Body of pancreas (tissue), 4 donors: Measurements from ENCODE around the gene RECQL5. TPM values are rescaled to one million over a fixed set of nuclear protein-coding genes. Genes with fewer than 3 reads are reported as not detected.

ENCODE experiments used
- ATAC-seq: fragments of 150-250 bp; one replicate; pipeline ENCODE4 v1.9.1; 2016
- DNase-seq, 4 donors: peaks; one replicate each; pipeline ENCODE4 v3.0.0-alpha.2; 2019
- H3K27ac ChIP-seq, 4 donors: fragments of 200-600 bp; sonication (generic); 1 replicate in 3 of 4; 2 replicates in 1 of 4; pipeline versions ENCODE4 v1.5.1 to v1.6.1; 2016 to 2019; ENCODE audit warnings: mild to moderate bottlenecking in 1 of 4, mixed read lengths in 1 of 4, moderate library complexity in 1 of 4
- H3K27me3 ChIP-seq, 2 donors: fragments of 200-600 bp; sonication (generic); one replicate each; pipeline ENCODE4 v1.6.0; 2016; ENCODE audit warnings: mild to moderate bottlenecking in 1 of 2
- H3K36me3 ChIP-seq, 2 donors: fragments of 200-600 bp; sonication (generic); replicated peaks in 1 of 2; 2 replicates each; pipeline ENCODE4 v1.5.1; 2016; ENCODE audit warnings: low read depth in 2 of 2; ENCODE audit not compliant: insufficient read depth in 1 of 2
- H3K4me1 ChIP-seq: fragments of 200-600 bp; sonication (generic); one replicate; pipeline ENCODE4 v1.6.0; 2016
- H3K4me3 ChIP-seq, 2 donors: fragments of 200-600 bp; sonication (generic); 1 replicate in 1 of 2; 2 replicates in 1 of 2; pipeline ENCODE4 v1.5.1; 2016 to 2019
- H3K9me3 ChIP-seq, 3 donors: fragments of 200-600 bp; sonication (generic); 1 replicate in 2 of 3; 2 replicates in 1 of 3; pipeline ENCODE4 v1.5.1; 2016
- POLR2A ChIP-seq, 3 donors: fragments of 450-650 bp; IDR thresholded peaks; one replicate each; pipeline ENCODE4 v1.6.1; 2016; ENCODE audit warnings: antibody characterized with exemption in 3 of 3, mild to moderate bottlenecking in 2 of 3
- WGBS, 2 donors: methylation state at CpG; one replicate each; pipeline ENCODE4 v1.1.5; 2017; 5-methylcytosine and 5-hydroxymethylcytosine counted together
- intact Hi-C: fragments of 100-400 bp; cut with DNase I; formaldehyde crosslinking; loops from one replicate; pipeline ENCODE4 v1.15.1; 2023
- total RNA-seq, 2 donors: library from RNA; depleted of rRNA; stranded (reverse); fragments of >200 nt; gene quantifications; one replicate each; pipeline ENCODE4 v1.1.0, GENCODE V29; 2016
- TF ChIP-seq, protein P1 (sequence below), 7 experiments: fragments of 450-650 bp in 4 of 7; fragments of 200-600 bp in 3 of 7; sonication (generic) in 3 of 7; IDR thresholded peaks; one replicate each; pipeline ENCODE4 v1.5.1; 2016 to 2019; ENCODE audit warnings: antibody characterized with exemption in 7 of 7

The RECQL5 gene
- total RNA-seq, 2 donors from 2014 or later = 8.6 to 38.6 TPM

DNA sequence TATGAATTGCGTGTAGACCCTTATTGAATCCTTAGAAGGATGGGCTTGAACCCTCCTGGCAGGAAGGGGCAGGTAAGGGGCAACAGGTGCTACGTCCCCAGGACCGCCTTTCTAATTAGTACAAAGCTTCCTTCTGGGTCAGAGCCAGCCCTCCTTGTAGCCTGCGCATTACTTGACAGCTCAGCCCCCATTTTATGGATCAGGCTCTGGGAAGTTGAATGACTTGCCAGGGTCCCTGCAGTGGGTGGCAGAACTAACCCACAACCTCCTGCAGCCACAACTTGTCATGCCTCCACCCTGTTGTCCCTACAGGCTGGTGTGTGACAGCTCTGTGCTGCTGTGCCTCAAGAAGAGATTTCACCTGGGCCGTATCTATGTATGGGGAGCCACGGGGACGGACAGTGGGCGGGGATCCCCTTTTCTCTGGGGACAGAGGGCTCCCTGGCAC is 76.6 kb downstream of the RECQL5 start:
- Histone ChIP-seq H3K9me3 (no peaks in the 10 kb centered on the region), H3K36me3 (no peaks in the 10 kb centered on the region), H3K4me3 (no peak overlapping the region), H3K4me1 (peaks cover 25% of the 10 kb centered on the region), H3K27me3 (no peaks in the 10 kb centered on the region), H3K27ac (no peak overlapping the region)
- no peak for ATAC-seq
- intact Hi-C loops = loop anchor here (5.0 kb wide), 1 partner anchor 163 kb away; no protein-coding TSS in a partner anchor
- no peak for DNase-seq
- TF ChIP-seq, protein P1, sequence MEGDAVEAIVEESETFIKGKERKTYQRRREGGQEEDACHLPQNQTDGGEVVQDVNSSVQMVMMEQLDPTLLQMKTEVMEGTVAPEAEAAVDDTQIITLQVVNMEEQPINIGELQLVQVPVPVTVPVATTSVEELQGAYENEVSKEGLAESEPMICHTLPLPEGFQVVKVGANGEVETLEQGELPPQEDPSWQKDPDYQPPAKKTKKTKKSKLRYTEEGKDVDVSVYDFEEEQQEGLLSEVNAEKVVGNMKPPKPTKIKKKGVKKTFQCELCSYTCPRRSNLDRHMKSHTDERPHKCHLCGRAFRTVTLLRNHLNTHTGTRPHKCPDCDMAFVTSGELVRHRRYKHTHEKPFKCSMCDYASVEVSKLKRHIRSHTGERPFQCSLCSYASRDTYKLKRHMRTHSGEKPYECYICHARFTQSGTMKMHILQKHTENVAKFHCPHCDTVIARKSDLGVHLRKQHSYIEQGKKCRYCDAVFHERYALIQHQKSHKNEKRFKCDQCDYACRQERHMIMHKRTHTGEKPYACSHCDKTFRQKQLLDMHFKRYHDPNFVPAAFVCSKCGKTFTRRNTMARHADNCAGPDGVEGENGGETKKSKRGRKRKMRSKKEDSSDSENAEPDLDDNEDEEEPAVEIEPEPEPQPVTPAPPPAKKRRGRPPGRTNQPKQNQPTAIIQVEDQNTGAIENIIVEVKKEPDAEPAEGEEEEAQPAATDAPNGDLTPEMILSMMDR (IDR thresholded peaks at IDR 0.05) = no peak
- no peak for TF ChIP-seq POLR2A (IDR thresholded peaks at IDR 0.05)
- 73 to 81% methylated on average over 4 to 8 of the region's 8 CpGs for WGBS, 2 donors

DNA sequence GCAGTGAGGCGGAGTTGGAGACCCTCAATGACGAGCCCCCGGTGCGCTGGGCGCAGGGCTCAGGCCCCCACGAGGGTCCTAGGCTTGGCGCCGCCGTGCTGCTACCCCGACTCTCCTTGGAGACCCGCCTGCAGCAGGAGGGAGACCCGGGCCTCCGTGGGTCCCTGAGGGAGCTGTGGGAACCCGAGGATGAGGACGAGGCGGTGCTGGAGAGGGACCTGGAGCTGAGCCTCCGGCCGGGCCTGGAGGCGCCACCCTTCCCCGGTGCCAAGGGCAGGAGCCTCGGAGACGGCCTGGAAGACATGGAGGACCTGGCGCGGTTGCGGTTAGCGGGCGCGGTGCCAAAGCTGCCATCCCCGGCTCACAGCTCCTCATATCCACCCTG is 77.0 kb downstream of the RECQL5 start:
- no peaks in the 10 kb centered on the region for H3K9me3 ChIP-seq
- DNase-seq (peak in 3 of 4 donors; percentile 31 to 47 (median 40)), ATAC-seq (no peak)
- no peaks in the 10 kb centered on the region for H3K27me3 ChIP-seq
- TF ChIP-seq, protein P1 (IDR thresholded peaks at IDR 0.05) = no peak
- no peak for TF ChIP-seq POLR2A (IDR thresholded peaks at IDR 0.05)
- no peaks in the 10 kb centered on the region for H3K36me3 ChIP-seq
- H3K4me3 ChIP-seq = no peak overlapping the region
- peaks cover 25% of the 10 kb centered on the region for H3K4me1 ChIP-seq
- H3K27ac ChIP-seq = peak overlapping the region in 3 of 4 donors; percentile 19 to 89 (median 75)
- intact Hi-C loops = loop anchor here (5.0 kb wide), 1 partner anchor 163 kb away; no protein-coding TSS in a partner anchor
- 58 to 80% methylated on average over 1 to 23 of the region's 29 CpGs for WGBS, 2 donors

DNA sequence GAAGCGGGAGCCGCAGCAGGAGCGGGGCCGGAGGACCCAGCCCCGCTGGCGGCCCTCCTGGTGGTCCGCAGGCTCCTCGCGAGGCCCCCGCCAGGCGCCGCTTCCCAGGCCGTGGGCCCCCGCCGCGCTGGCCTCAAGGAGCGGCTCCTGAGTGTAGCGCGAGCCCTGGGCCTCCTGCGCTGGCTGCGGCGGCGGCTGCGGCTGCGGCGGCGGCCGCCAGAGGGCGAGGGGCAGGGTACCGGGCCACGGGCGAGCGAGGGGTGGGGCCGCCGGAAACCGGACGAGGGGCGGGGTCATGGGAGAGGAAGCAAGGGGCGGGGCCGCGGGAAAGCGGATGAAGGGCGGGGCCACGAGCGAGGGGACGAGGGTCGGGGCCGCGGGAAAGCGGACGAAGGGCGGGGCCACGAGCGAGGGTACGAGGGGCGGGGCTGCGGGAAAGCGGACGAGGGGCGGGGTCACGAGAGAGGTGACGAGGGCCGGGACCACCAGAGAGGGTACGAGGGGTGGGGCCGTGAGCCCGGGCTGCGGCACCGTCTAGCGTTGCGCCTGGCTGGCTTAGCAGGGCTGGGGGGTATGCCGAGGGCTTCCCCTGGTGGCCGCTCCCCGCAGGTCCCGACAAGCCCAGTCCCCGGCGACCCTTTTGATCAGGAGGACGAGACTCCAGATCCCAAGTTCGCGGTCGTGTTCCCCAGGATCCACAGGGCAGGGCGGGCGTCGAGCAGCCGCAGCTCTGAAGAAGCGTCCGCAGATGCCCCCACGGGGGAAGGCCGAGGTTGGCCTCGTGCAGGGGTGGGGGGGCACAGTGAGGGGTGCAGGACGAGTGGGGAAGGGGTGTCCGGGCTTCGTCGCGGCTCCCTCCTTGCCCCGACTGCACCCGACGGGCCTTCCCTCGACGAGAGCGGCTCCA is 77.7 kb downstream of the RECQL5 start:
- intact Hi-C loops = no loop called here
- peaks cover 25% of the 10 kb centered on the region for H3K4me1 ChIP-seq
- peak overlapping the region; percentile 75 to 92 (median 82) for H3K27ac ChIP-seq
- H3K9me3 ChIP-seq = no peaks in the 10 kb centered on the region
- peak overlapping the region; percentile 38 to 44 for H3K4me3 ChIP-seq
- H3K36me3 ChIP-seq = no peaks in the 10 kb centered on the region
- ATAC-seq (peak; percentile 94), DNase-seq (peak; percentile 94 to 98 (median 97))
- 2 to 7% methylated on average over 11 to 90 of the region's 100 CpGs for WGBS, 2 donors
- TF ChIP-seq POLR2A (IDR thresholded peaks at IDR 0.05) = peak in 1 of 3 donors; percentile 32
- TF ChIP-seq, protein P1 (IDR thresholded peaks at IDR 0.05) = peak; percentile 32 to 95 (median 86)
- H3K27me3 ChIP-seq = no peaks in the 10 kb centered on the region

DNA sequence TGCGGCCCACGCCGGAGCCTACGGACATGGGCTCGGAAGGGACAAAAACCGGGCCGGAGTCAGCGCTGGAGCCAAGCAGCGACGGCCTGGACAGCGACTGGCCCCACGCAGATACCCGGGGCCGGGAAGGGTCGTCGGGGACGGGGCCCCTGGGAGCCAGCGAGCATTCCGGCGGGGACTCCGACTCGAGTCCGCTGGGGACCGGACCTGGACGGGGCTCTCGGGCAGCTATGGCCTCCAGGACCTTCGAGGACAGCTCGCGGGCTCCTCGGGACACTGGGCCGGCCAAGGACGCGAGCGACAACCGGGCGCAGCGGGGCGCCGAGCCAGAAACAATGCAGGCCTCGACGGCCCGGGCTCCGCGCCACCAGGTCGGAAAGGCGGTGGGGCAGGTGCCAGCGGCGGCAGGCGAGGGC is 78.3 kb downstream of the RECQL5 start:
- peak; percentile 73 for ATAC-seq
- H3K27me3 ChIP-seq = no peaks in the 10 kb centered on the region
- no peaks in the 10 kb centered on the region for H3K36me3 ChIP-seq
- intact Hi-C loops = no loop called here
- peak overlapping the region in 1 of 2 donors; percentile 0 for H3K4me3 ChIP-seq
- H3K27ac ChIP-seq = peak overlapping the region; percentile 75 to 92 (median 82)
- 17 to 87% methylated on average over 5 to 31 of the region's 49 CpGs for WGBS, 2 donors
- peaks cover 25% of the 10 kb centered on the region for H3K4me1 ChIP-seq
- peak; percentile 77 to 85 (median 80) for DNase-seq
- H3K9me3 ChIP-seq = no peaks in the 10 kb centered on the region
- TF ChIP-seq POLR2A (IDR thresholded peaks at IDR 0.05) = peak in 1 of 3 donors; percentile 5
- TF ChIP-seq, protein P1 (IDR thresholded peaks at IDR 0.05) = no peak
